ENCODE results near the gene SLIT3.

GRCh38 chr5:169083394-169084018, 217.4 kb downstream of the SLIT3 start:
- TF ChIP-seq CTCF (IDR thresholded peaks at IDR 0.05), result no peak
- TF ChIP-seq POLR2AphosphoS5 (IDR thresholded peaks at IDR 0.05; ENCODE audit: insufficient read depth in 1 of 2, low read depth in 1 of 2), result no peak
